ENCODE results near the gene HRH1. TPM values are rescaled to one million over a fixed set of nuclear protein-coding genes. Genes with fewer than 3 reads are reported as not detected.

Gene HRH1
- total RNA-seq, 1 experiment from 2014 or later = 1.3 TPM

DNA sequence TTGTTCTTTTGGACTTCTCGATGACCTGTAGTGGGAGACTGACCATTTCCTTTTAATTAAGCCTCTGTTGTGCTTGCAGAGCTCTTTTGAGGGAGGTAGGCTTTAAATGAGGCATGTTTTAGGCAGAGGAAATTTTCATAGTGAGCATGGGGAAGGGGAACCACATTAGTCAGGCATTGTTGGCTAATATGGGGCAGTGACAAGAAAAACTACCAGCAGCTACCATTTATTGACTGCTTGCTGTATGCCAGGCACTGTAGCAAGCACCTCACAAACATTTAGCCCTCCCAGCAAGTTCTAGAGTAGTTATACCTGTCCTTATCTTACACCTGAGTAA, 128.8 kb downstream of the HRH1 start:
- H3K9me3 Mint-ChIP-seq (ENCODE audit: unreplicated experiment) = no peaks in the 10 kb centered on the region
- intact Hi-C loops (cut with micrococcal nuclease; ENCODE audit: unreplicated experiment) = no loop called here
- no peak overlapping the region for H3K27ac Mint-ChIP-seq (ENCODE audit: unreplicated experiment)
- BruUV-seq (replicated peaks) = no TSS peak
- ChIA-PET CTCF (no interaction called here), POLR2A (interaction anchor here (1.0 kb wide), 1 partner anchor 11 kb away, joined by 3 read pairs; the partner anchor contains the start of gene ATG7)
- TF ChIP-seq, protein P1, sequence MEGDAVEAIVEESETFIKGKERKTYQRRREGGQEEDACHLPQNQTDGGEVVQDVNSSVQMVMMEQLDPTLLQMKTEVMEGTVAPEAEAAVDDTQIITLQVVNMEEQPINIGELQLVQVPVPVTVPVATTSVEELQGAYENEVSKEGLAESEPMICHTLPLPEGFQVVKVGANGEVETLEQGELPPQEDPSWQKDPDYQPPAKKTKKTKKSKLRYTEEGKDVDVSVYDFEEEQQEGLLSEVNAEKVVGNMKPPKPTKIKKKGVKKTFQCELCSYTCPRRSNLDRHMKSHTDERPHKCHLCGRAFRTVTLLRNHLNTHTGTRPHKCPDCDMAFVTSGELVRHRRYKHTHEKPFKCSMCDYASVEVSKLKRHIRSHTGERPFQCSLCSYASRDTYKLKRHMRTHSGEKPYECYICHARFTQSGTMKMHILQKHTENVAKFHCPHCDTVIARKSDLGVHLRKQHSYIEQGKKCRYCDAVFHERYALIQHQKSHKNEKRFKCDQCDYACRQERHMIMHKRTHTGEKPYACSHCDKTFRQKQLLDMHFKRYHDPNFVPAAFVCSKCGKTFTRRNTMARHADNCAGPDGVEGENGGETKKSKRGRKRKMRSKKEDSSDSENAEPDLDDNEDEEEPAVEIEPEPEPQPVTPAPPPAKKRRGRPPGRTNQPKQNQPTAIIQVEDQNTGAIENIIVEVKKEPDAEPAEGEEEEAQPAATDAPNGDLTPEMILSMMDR (IDR thresholded peaks at IDR 0.05; ENCODE audit: insufficient read depth in 1 of 2, low read depth in 1 of 2, low read length in 1 of 2, severe bottlenecking in 1 of 2, unreplicated experiment in 1 of 2) = no peak
- no peak overlapping the region for H3K4me3 ChIP-seq (ENCODE audit: low read depth, low read length)
- no peak for DNase-seq
- H3K36me3 Mint-ChIP-seq (ENCODE audit: insufficient read depth, unreplicated experiment) = peaks cover 12% of the 10 kb centered on the region
- no peaks in the 10 kb centered on the region for H3K27me3 ChIP-seq (replicated peaks; ENCODE audit: control insufficient read depth, insufficient read depth, low read length)
- H3K36me3 ChIP-seq (ENCODE audit: control insufficient read depth, insufficient read depth, low read length) = no peaks in the 10 kb centered on the region; the same call in 1 of the 2 replicates
- H3K9me3 ChIP-seq = no peaks in the 10 kb centered on the region
- H3K4me1 Mint-ChIP-seq (ENCODE audit: low read depth, unreplicated experiment) = peaks cover 6% of the 10 kb centered on the region
- no peak overlapping the region for H3K4me3 Mint-ChIP-seq (ENCODE audit: unreplicated experiment)
- H3K27me3 Mint-ChIP-seq (ENCODE audit: insufficient read depth, unreplicated experiment) = no peaks in the 10 kb centered on the region
- 0 out of 2 replicates have a peak, but pooled peaks cover 3% of the 10 kb centered on the region for H3K4me1 ChIP-seq

DNA sequence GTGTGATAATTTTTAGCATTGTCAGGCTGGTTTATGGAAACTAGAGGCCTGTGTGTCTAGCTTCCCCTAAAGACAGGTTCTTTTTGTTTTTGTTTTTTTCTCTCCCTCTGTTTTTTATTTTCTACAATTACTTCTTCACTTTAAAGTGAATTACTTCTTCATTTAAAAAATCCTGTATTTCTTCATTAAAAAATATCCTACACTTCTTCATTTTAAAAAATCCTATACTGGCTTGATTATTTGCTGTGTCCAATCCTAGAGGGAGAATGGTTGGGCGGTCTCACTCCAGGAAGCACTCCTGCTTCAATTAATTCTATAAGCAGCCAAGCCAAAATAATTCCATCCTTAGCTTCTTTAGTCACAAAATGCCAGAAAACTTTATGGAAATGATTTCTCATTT, 129.7 kb downstream of the HRH1 start:
- Mint-ChIP-seq H3K4me1 (ENCODE audit: low read depth, unreplicated experiment) (peaks cover 12% of the 10 kb centered on the region), H3K9me3 (ENCODE audit: unreplicated experiment) (no peaks in the 10 kb centered on the region), H3K36me3 (ENCODE audit: insufficient read depth, unreplicated experiment) (peaks cover 12% of the 10 kb centered on the region), H3K27ac (ENCODE audit: unreplicated experiment) (no peak overlapping the region), H3K4me3 (ENCODE audit: unreplicated experiment) (no peak overlapping the region), H3K27me3 (ENCODE audit: insufficient read depth, unreplicated experiment) (no peaks in the 10 kb centered on the region)
- Histone ChIP-seq H3K4me1 (0 out of 2 replicates have a peak, but pooled peaks cover 8% of the 10 kb centered on the region), H3K4me3 (ENCODE audit: low read depth, low read length) (no peak overlapping the region), H3K27me3 (replicated peaks; ENCODE audit: control insufficient read depth, insufficient read depth, low read length) (no peaks in the 10 kb centered on the region), H3K36me3 (ENCODE audit: control insufficient read depth, insufficient read depth, low read length) (no peaks in the 10 kb centered on the region; the same call in 1 of the 2 replicates), H3K9me3 (no peaks in the 10 kb centered on the region)
- CTCF ChIA-PET = no interaction called here
- BruUV-seq (replicated peaks) = no TSS peak
- POLR2A ChIA-PET = no interaction called here
- TF ChIP-seq, protein P1 (IDR thresholded peaks at IDR 0.05; ENCODE audit: insufficient read depth in 1 of 2, low read depth in 1 of 2, low read length in 1 of 2, severe bottlenecking in 1 of 2, unreplicated experiment in 1 of 2) = no peak
- intact Hi-C loops (cut with micrococcal nuclease; ENCODE audit: unreplicated experiment) = no loop called here
- no peak for DNase-seq

DNA sequence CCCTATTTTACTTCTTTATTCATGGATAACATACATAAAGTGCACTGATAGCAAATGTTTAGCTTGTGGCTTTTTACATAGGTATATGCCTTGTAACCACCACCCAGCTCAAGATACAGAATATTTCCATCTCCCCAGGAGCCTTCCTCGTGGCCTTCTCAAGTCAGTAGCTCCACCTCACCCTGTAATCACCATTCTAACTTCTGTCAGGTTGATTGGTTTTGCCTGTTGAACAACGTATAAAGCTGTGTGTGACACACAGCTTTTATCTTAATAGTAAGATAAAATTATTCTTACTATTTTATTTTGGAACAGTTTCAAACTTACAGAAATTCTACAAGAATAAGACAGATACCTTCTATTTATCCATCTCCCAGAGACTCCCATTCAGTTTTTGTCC, 131.2 kb downstream of the HRH1 start:
- Histone ChIP-seq H3K4me1 (0 out of 2 replicates have a peak, but pooled peaks cover 11% of the 10 kb centered on the region), H3K4me3 (ENCODE audit: low read depth, low read length) (no peak overlapping the region), H3K27me3 (replicated peaks; ENCODE audit: control insufficient read depth, insufficient read depth, low read length) (no peaks in the 10 kb centered on the region), H3K9me3 (no peaks in the 10 kb centered on the region), H3K36me3 (ENCODE audit: control insufficient read depth, insufficient read depth, low read length) (no peaks in the 10 kb centered on the region; the same call in 1 of the 2 replicates)
- intact Hi-C loops (cut with micrococcal nuclease; ENCODE audit: unreplicated experiment) = no loop called here
- peaks cover 12% of the 10 kb centered on the region for H3K36me3 Mint-ChIP-seq (ENCODE audit: insufficient read depth, unreplicated experiment)
- H3K27ac Mint-ChIP-seq (ENCODE audit: unreplicated experiment) = no peak overlapping the region
- TF ChIP-seq, protein P1 (IDR thresholded peaks at IDR 0.05; ENCODE audit: insufficient read depth in 1 of 2, low read depth in 1 of 2, low read length in 1 of 2, severe bottlenecking in 1 of 2, unreplicated experiment in 1 of 2) = no peak
- no peaks in the 10 kb centered on the region for H3K27me3 Mint-ChIP-seq (ENCODE audit: insufficient read depth, unreplicated experiment)
- no peak for DNase-seq
- ChIA-PET POLR2A (no interaction called here), CTCF (interaction anchor here (1.1 kb wide), 1 partner anchor 50 kb away, joined by 3 read pairs; no protein-coding TSS in a partner anchor)
- no peak overlapping the region for H3K4me3 Mint-ChIP-seq (ENCODE audit: unreplicated experiment)
- peaks cover 17% of the 10 kb centered on the region for H3K4me1 Mint-ChIP-seq (ENCODE audit: low read depth, unreplicated experiment)
- no TSS peak for BruUV-seq (replicated peaks)
- no peaks in the 10 kb centered on the region for H3K9me3 Mint-ChIP-seq (ENCODE audit: unreplicated experiment)
